Measurements from ENCODE around the gene SEC24C.

DNA sequence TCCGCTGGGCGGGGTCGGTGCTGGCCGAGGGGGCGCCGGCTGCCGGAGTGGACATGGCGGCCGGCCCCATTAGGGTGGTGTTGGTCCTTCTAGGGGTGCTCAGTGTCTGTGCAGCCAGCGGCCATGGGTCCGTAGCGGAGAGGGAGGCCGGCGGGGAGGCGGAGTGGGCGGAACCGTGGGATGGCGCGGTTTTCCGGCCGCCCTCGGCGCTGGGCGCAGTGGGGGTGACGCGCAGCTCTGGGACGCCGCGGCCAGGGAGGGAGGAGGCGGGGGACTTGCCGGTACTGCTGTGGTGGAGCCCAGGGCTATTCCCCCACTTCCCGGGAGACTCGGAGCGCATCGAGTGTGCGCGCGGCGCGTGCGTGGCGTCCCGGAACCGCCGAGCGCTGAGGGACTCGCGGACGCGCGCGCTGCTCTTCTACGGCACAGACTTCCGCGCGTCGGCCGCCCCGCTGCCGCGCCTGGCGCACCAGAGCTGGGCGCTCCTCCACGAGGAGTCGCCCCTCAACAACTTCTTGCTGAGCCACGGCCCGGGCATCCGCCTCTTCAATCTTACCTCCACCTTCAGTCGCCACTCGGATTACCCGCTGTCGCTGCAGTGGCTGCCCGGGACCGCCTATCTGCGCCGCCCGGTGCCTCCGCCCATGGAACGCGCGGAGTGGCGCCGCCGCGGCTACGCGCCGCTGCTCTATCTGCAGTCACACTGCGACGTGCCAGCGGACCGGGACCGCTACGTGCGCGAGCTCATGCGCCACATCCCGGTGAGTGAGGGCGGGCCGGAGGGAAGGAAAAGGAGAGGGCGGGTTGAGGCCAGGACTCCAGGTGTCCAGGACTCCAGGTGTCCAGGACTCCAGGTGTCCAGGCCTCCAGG, 28.3 kb downstream of the SEC24C start:
- TF ChIP-seq EZH2phosphoT487 (IDR thresholded peaks at IDR 0.05): no peak
- TF ChIP-seq, protein P1, sequence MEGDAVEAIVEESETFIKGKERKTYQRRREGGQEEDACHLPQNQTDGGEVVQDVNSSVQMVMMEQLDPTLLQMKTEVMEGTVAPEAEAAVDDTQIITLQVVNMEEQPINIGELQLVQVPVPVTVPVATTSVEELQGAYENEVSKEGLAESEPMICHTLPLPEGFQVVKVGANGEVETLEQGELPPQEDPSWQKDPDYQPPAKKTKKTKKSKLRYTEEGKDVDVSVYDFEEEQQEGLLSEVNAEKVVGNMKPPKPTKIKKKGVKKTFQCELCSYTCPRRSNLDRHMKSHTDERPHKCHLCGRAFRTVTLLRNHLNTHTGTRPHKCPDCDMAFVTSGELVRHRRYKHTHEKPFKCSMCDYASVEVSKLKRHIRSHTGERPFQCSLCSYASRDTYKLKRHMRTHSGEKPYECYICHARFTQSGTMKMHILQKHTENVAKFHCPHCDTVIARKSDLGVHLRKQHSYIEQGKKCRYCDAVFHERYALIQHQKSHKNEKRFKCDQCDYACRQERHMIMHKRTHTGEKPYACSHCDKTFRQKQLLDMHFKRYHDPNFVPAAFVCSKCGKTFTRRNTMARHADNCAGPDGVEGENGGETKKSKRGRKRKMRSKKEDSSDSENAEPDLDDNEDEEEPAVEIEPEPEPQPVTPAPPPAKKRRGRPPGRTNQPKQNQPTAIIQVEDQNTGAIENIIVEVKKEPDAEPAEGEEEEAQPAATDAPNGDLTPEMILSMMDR (IDR thresholded peaks at IDR 0.05): peak; percentile 23
- TF ChIP-seq EZH2 (IDR thresholded peaks at IDR 0.05): no peak

Measured in neural progenitor cell (in vitro differentiated cells).